ENCODE results near the gene RPL22.

GRCh38 chr1:6162773-6163172 lies 36.6 kb downstream of the RPL22 start:
- no peak for TF ChIP-seq CTCF (IDR thresholded peaks at IDR 0.05)
- TF ChIP-seq POLR2AphosphoS5 (IDR thresholded peaks at IDR 0.05): no peak

All from transverse colon (tissue), 4 donors.